ENCODE data around the gene VGLL4.

VGLL4 gene

GRCh38 chr3:11588338-11588737 lies 55.4 kb downstream of the VGLL4 start:
- H3K4me1 ChIP-seq (ENCODE audit: insufficient read depth, low read length, poor library complexity, severe bottlenecking) = peaks cover 4% of the 10 kb centered on the region
- peaks cover 72% of the 10 kb centered on the region; the same call in 1 of the 2 replicates for H3K36me3 ChIP-seq (ENCODE audit: insufficient read depth, low read length)
- H3K27me3 ChIP-seq (ENCODE audit: insufficient read depth, low read length, poor library complexity, severe bottlenecking) = no peaks in the 10 kb centered on the region
- H2AFZ ChIP-seq (ENCODE audit: low read length) = no peak overlapping the region
- H3K9me3 ChIP-seq (ENCODE audit: insufficient read depth, low read depth, low read length) = no peaks in the 10 kb centered on the region
- H3K9ac ChIP-seq (ENCODE audit: low read depth, low read length, poor library complexity, severe bottlenecking) = no peak overlapping the region
- TF ChIP-seq EZH2phosphoT487 (IDR thresholded peaks at IDR 0.05; ENCODE audit: borderline replicate concordance) = no peak
- TF ChIP-seq, protein P1, sequence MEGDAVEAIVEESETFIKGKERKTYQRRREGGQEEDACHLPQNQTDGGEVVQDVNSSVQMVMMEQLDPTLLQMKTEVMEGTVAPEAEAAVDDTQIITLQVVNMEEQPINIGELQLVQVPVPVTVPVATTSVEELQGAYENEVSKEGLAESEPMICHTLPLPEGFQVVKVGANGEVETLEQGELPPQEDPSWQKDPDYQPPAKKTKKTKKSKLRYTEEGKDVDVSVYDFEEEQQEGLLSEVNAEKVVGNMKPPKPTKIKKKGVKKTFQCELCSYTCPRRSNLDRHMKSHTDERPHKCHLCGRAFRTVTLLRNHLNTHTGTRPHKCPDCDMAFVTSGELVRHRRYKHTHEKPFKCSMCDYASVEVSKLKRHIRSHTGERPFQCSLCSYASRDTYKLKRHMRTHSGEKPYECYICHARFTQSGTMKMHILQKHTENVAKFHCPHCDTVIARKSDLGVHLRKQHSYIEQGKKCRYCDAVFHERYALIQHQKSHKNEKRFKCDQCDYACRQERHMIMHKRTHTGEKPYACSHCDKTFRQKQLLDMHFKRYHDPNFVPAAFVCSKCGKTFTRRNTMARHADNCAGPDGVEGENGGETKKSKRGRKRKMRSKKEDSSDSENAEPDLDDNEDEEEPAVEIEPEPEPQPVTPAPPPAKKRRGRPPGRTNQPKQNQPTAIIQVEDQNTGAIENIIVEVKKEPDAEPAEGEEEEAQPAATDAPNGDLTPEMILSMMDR (conservative IDR thresholded peaks at IDR 0.05; ENCODE audit: low read length) = no peak
- H4K20me1 ChIP-seq (ENCODE audit: insufficient read depth, low read length, poor library complexity, severe bottlenecking) = peaks cover 99% of the 10 kb centered on the region
- no peaks in the 10 kb centered on the region for H3K9me2 ChIP-seq (replicated peaks; ENCODE audit: low read depth, low read length)
- H3K4me2 ChIP-seq (ENCODE audit: low read depth, low read length, poor library complexity, severe bottlenecking) = no peak overlapping the region
- peaks cover 100% of the 10 kb centered on the region for H3K79me2 ChIP-seq (ENCODE audit: insufficient read depth, low read length)
- H3F3A ChIP-seq (ENCODE audit: low read depth) = no peaks in the 10 kb centered on the region
- no peak overlapping the region for H3K4me3 ChIP-seq (ENCODE audit: low read length, poor library complexity, severe bottlenecking)

DNA sequence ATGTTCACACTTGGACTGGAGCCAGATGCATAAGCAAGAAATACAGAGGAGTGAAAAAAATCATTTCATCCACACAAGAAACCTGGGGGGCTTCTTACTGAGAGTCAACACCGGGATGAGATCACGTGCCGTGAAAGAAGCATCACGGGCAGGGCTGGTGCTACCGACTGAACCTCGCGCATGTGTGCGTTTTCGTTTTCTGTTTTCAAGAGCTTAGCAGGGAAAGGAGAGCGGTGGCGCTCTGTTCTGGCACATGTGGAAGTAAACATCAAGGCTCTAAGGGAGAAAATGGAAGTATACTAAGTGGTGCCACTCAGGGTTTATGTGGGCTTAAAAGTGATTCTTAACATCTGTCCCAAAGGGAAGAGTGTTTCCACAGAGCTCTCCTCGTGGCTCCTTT lies 55.9 kb downstream of the VGLL4 start:
- H3K9me3 ChIP-seq (ENCODE audit: insufficient read depth, low read depth, low read length) = no peaks in the 10 kb centered on the region
- peaks cover 99% of the 10 kb centered on the region for H4K20me1 ChIP-seq (ENCODE audit: insufficient read depth, low read length, poor library complexity, severe bottlenecking)
- no peak overlapping the region for H2AFZ ChIP-seq (ENCODE audit: low read length)
- H3K4me1 ChIP-seq (ENCODE audit: insufficient read depth, low read length, poor library complexity, severe bottlenecking) = peaks cover 4% of the 10 kb centered on the region
- H3K36me3 ChIP-seq (ENCODE audit: insufficient read depth, low read length) = peaks cover 67% of the 10 kb centered on the region; the same call in 1 of the 2 replicates
- no peak overlapping the region for H3K4me3 ChIP-seq (ENCODE audit: low read length, poor library complexity, severe bottlenecking)
- TF ChIP-seq EZH2phosphoT487 (IDR thresholded peaks at IDR 0.05; ENCODE audit: borderline replicate concordance) = no peak
- TF ChIP-seq, protein P1 (conservative IDR thresholded peaks at IDR 0.05; ENCODE audit: low read length) = no peak
- no peaks in the 10 kb centered on the region for H3K27me3 ChIP-seq (ENCODE audit: insufficient read depth, low read length, poor library complexity, severe bottlenecking)
- no peaks in the 10 kb centered on the region for H3F3A ChIP-seq (ENCODE audit: low read depth)
- peaks cover 100% of the 10 kb centered on the region for H3K79me2 ChIP-seq (ENCODE audit: insufficient read depth, low read length)
- no peak overlapping the region for H3K4me2 ChIP-seq (ENCODE audit: low read depth, low read length, poor library complexity, severe bottlenecking)
- no peak overlapping the region for H3K9ac ChIP-seq (ENCODE audit: low read depth, low read length, poor library complexity, severe bottlenecking)
- no peaks in the 10 kb centered on the region for H3K9me2 ChIP-seq (replicated peaks; ENCODE audit: low read depth, low read length)

DNA sequence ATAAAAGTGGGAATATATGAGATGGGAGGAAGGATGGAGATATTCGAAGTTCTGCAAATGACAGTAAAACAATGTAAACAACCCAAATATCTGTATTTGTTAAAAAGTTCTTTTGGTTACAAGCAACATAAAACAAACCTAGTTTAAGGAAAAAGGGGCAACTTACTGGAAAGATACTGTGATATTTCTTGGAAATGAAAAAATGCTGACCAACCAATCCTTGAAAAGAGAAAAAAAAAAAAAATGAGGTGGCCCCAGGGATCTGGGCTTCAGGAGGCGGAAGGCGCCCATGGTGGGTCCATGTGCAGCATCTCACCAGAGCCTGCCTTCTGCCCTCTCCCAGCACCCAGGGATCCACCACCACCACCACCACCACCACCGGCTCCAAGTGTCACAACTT lies 59.1 kb downstream of the VGLL4 start:
- Histone ChIP-seq H3K9me3 (ENCODE audit: insufficient read depth, low read depth, low read length) (no peaks in the 10 kb centered on the region), H3K9ac (ENCODE audit: low read depth, low read length, poor library complexity, severe bottlenecking) (no peak overlapping the region), H3K79me2 (ENCODE audit: insufficient read depth, low read length) (peaks cover 100% of the 10 kb centered on the region), H3F3A (ENCODE audit: low read depth) (no peaks in the 10 kb centered on the region), H3K27me3 (ENCODE audit: insufficient read depth, low read length, poor library complexity, severe bottlenecking) (no peaks in the 10 kb centered on the region), H3K4me1 (ENCODE audit: insufficient read depth, low read length, poor library complexity, severe bottlenecking) (peaks cover 9% of the 10 kb centered on the region), H4K20me1 (ENCODE audit: insufficient read depth, low read length, poor library complexity, severe bottlenecking) (peaks cover 99% of the 10 kb centered on the region), H3K9me2 (replicated peaks; ENCODE audit: low read depth, low read length) (no peaks in the 10 kb centered on the region), H3K36me3 (ENCODE audit: insufficient read depth, low read length) (peaks cover 52% of the 10 kb centered on the region; the same call in 1 of the 2 replicates), H2AFZ (ENCODE audit: low read length) (no peak overlapping the region), H3K4me2 (ENCODE audit: low read depth, low read length, poor library complexity, severe bottlenecking) (no peak overlapping the region), H3K4me3 (ENCODE audit: low read length, poor library complexity, severe bottlenecking) (no peak overlapping the region)
- TF ChIP-seq, protein P1 (conservative IDR thresholded peaks at IDR 0.05; ENCODE audit: low read length) = no peak
- no peak for TF ChIP-seq EZH2phosphoT487 (IDR thresholded peaks at IDR 0.05; ENCODE audit: borderline replicate concordance)

Measured in Loucy (cell line).